CD4-positive, alpha-beta T cell treated with Interferon gamma for 1 hour (primary cell): ENCODE measurements around the gene HGS.
A peak's percentile ranks its signal among the peaks of the same experiment; 100 is the strongest.
"Not testable (repeated sequence)": the region's sequence is repeated elsewhere in the genome, so short reads cannot be mapped to it uniquely, and the experiment has no call there.

ENCODE experiments used
- DNase-seq: peaks from one replicate; pipeline ENCODE4 v3.0.0-alpha.2; 2020

The HGS gene

GRCh38 chr17:81722184-81723120, 38.6 kb downstream of the HGS start:
- no peak for DNase-seq

- DNase-seq = no peak
Measured at GRCh38 chr17:81723651-81724209, 39.9 kb downstream of the HGS start.

GRCh38 chr17:81725439-81725838, 41.6 kb downstream of the HGS start:
- DNase-seq = no peak

GRCh38 chr17:81726004-81726403, 42.2 kb downstream of the HGS start:
- no peak for DNase-seq

GRCh38 chr17:81727324-81728031, 43.7 kb downstream of the HGS start:
- no peak for DNase-seq

GRCh38 chr17:81733507-81734404, 49.9 kb downstream of the HGS start:
- DNase-seq = peak; percentile 60

- no peak for DNase-seq
Measured at GRCh38 chr17:81734405-81735263, 50.8 kb downstream of the HGS start.

GRCh38 chr17:81735264-81736102, 51.7 kb downstream of the HGS start:
- peak; percentile 58 for DNase-seq

- DNase-seq = no peak
Measured at GRCh38 chr17:81737947-81738800, 54.4 kb downstream of the HGS start.

GRCh38 chr17:81738801-81739393, 55.1 kb downstream of the HGS start:
- DNase-seq = no peak

GRCh38 chr17:81739593-81739992, 55.8 kb downstream of the HGS start:
- DNase-seq = not testable (repeated sequence)

GRCh38 chr17:81740395-81740961, 56.7 kb downstream of the HGS start:
- DNase-seq = no peak

- DNase-seq = no peak
Measured at GRCh38 chr17:81741049-81741593, 57.3 kb downstream of the HGS start.

- DNase-seq = no peak
Measured at GRCh38 chr17:81741594-81742452, 58.0 kb downstream of the HGS start.
